Endodermal cell (in vitro differentiated cells): Measurements from ENCODE around the gene SLMAP. TPM values are rescaled to one million over a fixed set of nuclear protein-coding genes. Genes with fewer than 3 reads are reported as not detected.

ENCODE experiments used
- DNase-seq: peaks from one replicate; pipeline ENCODE4 v3.0.0-alpha.2; 2017
- H3K27ac ChIP-seq: 2 replicates; pipeline ENCODE4 v1.5.1; 2013; ENCODE audit warnings: mild to moderate bottlenecking, low read depth, low read length, moderate library complexity
- H3K27me3 ChIP-seq: 2 replicates; pipeline ENCODE4 v1.6.1; 2013; ENCODE audit warnings: mild to moderate bottlenecking, low read length, moderate library complexity; ENCODE audit not compliant: insufficient read depth, control insufficient read depth, poor library complexity, severe bottlenecking
- H3K36me3 ChIP-seq: 2 replicates; pipeline ENCODE4 v1.7.0; 2013; ENCODE audit warnings: mild to moderate bottlenecking, low read length, moderate library complexity; ENCODE audit not compliant: control insufficient read depth, insufficient read depth
- H3K4me1 ChIP-seq: one replicate; pipeline ENCODE4 v1.7.0; 2013; ENCODE audit warnings: low read length; ENCODE audit not compliant: control insufficient read depth, insufficient read depth
- H3K4me3 ChIP-seq: 2 replicates; pipeline ENCODE4 v1.5.1; 2013; ENCODE audit warnings: mild to moderate bottlenecking, low read length, moderate library complexity
- H3K9ac ChIP-seq: 2 replicates; pipeline ENCODE4 v1.6.1; 2013; ENCODE audit warnings: mild to moderate bottlenecking, low read length, moderate library complexity; ENCODE audit not compliant: poor library complexity, severe bottlenecking; ENCODE audit errors: extremely low read depth
- H3K9me3 ChIP-seq: 2 replicates; pipeline ENCODE4 v1.6.1; 2013; ENCODE audit warnings: mild to moderate bottlenecking, low read length, moderate library complexity; ENCODE audit not compliant: control insufficient read depth
- H3K27ac Mint-ChIP-seq: 2 replicates; pipeline ENCODE4 v1.8.0; 2020; ENCODE audit warnings: mixed read lengths
- H3K27me3 Mint-ChIP-seq: 2 replicates; pipeline ENCODE4 v1.8.0; 2021; ENCODE audit warnings: mild to moderate bottlenecking, mixed read lengths; ENCODE audit not compliant: insufficient read depth
- H3K36me3 Mint-ChIP-seq: 2 replicates; pipeline ENCODE4 v1.8.0; 2020; ENCODE audit warnings: low read depth, mixed read lengths
- H3K4me1 Mint-ChIP-seq: 2 replicates; pipeline ENCODE4 v1.8.0; 2020; ENCODE audit warnings: mixed read lengths
- H3K4me3 Mint-ChIP-seq: 2 replicates; pipeline ENCODE4 v1.8.0; 2020; ENCODE audit warnings: mild to moderate bottlenecking, moderate library complexity, mixed read lengths
- H3K9me3 Mint-ChIP-seq: 2 replicates; pipeline ENCODE4 v1.8.0; 2020; ENCODE audit warnings: mild to moderate bottlenecking, mixed read lengths
- CTCF ChIP-seq: fragments of 200-600 bp; sonication (generic); conservative IDR thresholded peaks from 2 replicates; pipeline ENCODE4 v1.5.0; 2021; ENCODE audit warnings: antibody characterized with exemption, mild to moderate bottlenecking
- WGBS, 2 experiments: methylation state at CpG; one replicate each; pipeline versions ENCODE4 v1.1.5 to v1.1.7; 2013; ENCODE audit warnings: missing lambda C conversion rate in 2 of 2, mixed read lengths in 1 of 2; ENCODE audit not compliant: insufficient coverage in 1 of 2, insufficient read length in 1 of 2; 5-methylcytosine and 5-hydroxymethylcytosine counted together
- total RNA-seq, 2 donors: library from RNA; stranded (reverse); fragmentation: NEBNext Ultra II Directional in 1 of 2; extraction: Animal tissue kit (Norgen Biotek cat#: 25700) in 1 of 2; gene quantifications; 2 replicates in 1 of 2; 3 replicates in 1 of 2; pipeline ENCODE4 v1.2.1, GENCODE V29; 2021

SLMAP gene
- total RNA-seq, 2 donors from 2014 or later, result 64.8 to 65.7 TPM

- Mint-ChIP-seq H3K4me3 (no peak overlapping the region), H3K27ac (no peak overlapping the region), H3K36me3 (no peaks in the 10 kb centered on the region), H3K4me1 (peaks cover 12% of the 10 kb centered on the region), H3K9me3 (no peaks in the 10 kb centered on the region), H3K27me3 (peaks cover 1% of the 10 kb centered on the region)
- 96 to 98% methylated on average over 10 to 11 of the region's 11 CpGs for WGBS, 2 experiments
- Histone ChIP-seq H3K36me3 (no peaks in the 10 kb centered on the region), H3K9me3 (no peaks in the 10 kb centered on the region), H3K4me3 (no peak overlapping the region), H3K27me3 (no peaks in the 10 kb centered on the region), H3K27ac (no peak overlapping the region), H3K4me1 (no peaks in the 10 kb centered on the region), H3K9ac (no peak overlapping the region)
- no peak for DNase-seq
- TF ChIP-seq CTCF, result no peak
These were observed 26.6 kb upstream of the SLMAP start for GRCh38 chr3:57729334-57730045.

GRCh38 chr3:57730682-57731081 lies 25.4 kb upstream of the SLMAP start:
- Histone ChIP-seq H3K9ac (no peak overlapping the region), H3K4me3 (no peak overlapping the region), H3K36me3 (no peaks in the 10 kb centered on the region), H3K27ac (no peak overlapping the region), H3K4me1 (no peaks in the 10 kb centered on the region), H3K9me3 (no peaks in the 10 kb centered on the region), H3K27me3 (no peaks in the 10 kb centered on the region)
- Mint-ChIP-seq H3K4me1 (peaks cover 14% of the 10 kb centered on the region), H3K9me3 (no peaks in the 10 kb centered on the region), H3K4me3 (no peak overlapping the region), H3K27ac (no peak overlapping the region), H3K27me3 (peaks cover 1% of the 10 kb centered on the region), H3K36me3 (no peaks in the 10 kb centered on the region)
- TF ChIP-seq CTCF, result no peak
- WGBS, 2 experiments, result 92 to 93% methylated on average over 2 to 3 of the region's 3 CpGs
- DNase-seq, result no peak

GRCh38 chr3:57731311-57731710 lies 24.8 kb upstream of the SLMAP start:
- H3K4me3 ChIP-seq, result no peak overlapping the region
- no peaks in the 10 kb centered on the region for H3K9me3 Mint-ChIP-seq
- peaks cover 14% of the 10 kb centered on the region for H3K4me1 Mint-ChIP-seq
- H3K27me3 ChIP-seq, result no peaks in the 10 kb centered on the region
- H3K4me1 ChIP-seq, result no peaks in the 10 kb centered on the region
- no peaks in the 10 kb centered on the region for H3K36me3 Mint-ChIP-seq
- 92% methylated on average over 1 of the region's 1 CpG; no CpG with 5 or more reads in 1 of the 2 experiments for WGBS, 2 experiments
- no peaks in the 10 kb centered on the region for H3K36me3 ChIP-seq
- DNase-seq, result no peak
- H3K27ac Mint-ChIP-seq, result no peak overlapping the region
- H3K4me3 Mint-ChIP-seq, result no peak overlapping the region
- H3K9ac ChIP-seq, result no peak overlapping the region
- peaks cover 1% of the 10 kb centered on the region for H3K27me3 Mint-ChIP-seq
- no peak overlapping the region for H3K27ac ChIP-seq
- no peaks in the 10 kb centered on the region for H3K9me3 ChIP-seq
- TF ChIP-seq CTCF, result no peak
